ENCODE data around the gene NHEJ1.

GRCh38 chr2:219142329-219142728 lies 18.3 kb downstream of the NHEJ1 start:
- no peak for TF ChIP-seq CTCF (IDR thresholded peaks at IDR 0.05)
- TF ChIP-seq EP300 (IDR thresholded peaks at IDR 0.05; ENCODE audit: low read depth), result no peak
- no peak for TF ChIP-seq POLR2A (IDR thresholded peaks at IDR 0.05)

Data from transverse colon (tissue), 3 donors.